Hepatocyte (in vitro differentiated cells): ENCODE data around the gene TAS2R1. TPM values are rescaled to one million over a fixed set of nuclear protein-coding genes. Genes with fewer than 3 reads are reported as not detected.

Experiments used
- DNase-seq: peaks from one replicate; pipeline ENCODE4 v3.0.0-alpha.2; 2016; ENCODE audit warnings: low spot score
- H2AFZ ChIP-seq: fragments of 200-600 bp; sonication (generic); 2 replicates; pipeline ENCODE4 v1.6.0; 2016; ENCODE audit warnings: antibody characterized with exemption, mild to moderate bottlenecking
- H3K27ac ChIP-seq: fragments of 200-600 bp; sonication (generic); 2 replicates; pipeline ENCODE4 v1.5.1; 2016; ENCODE audit warnings: mild to moderate bottlenecking
- H3K27me3 ChIP-seq: fragments of 200-600 bp; sonication (generic); 2 replicates; pipeline ENCODE4 v1.6.1; 2016
- H3K36me3 ChIP-seq: fragments of 200-600 bp; sonication (generic); replicated peaks from 2 replicates; pipeline ENCODE4 v1.5.1; 2016; ENCODE audit warnings: low read depth; ENCODE audit not compliant: insufficient read depth
- H3K4me1 ChIP-seq: fragments of 200-600 bp; sonication (generic); 2 replicates; pipeline ENCODE4 v1.5.1; 2016; ENCODE audit warnings: mild to moderate bottlenecking, moderate library complexity; ENCODE audit not compliant: insufficient read depth
- H3K4me2 ChIP-seq: fragments of 200-600 bp; sonication (generic); 2 replicates; pipeline ENCODE4 v1.6.0; 2016
- H3K4me3 ChIP-seq: fragments of 200-600 bp; sonication (generic); 2 replicates; pipeline ENCODE4 v1.5.1; 2016; ENCODE audit warnings: mild to moderate bottlenecking
- H3K79me2 ChIP-seq: fragments of 200-600 bp; sonication (generic); 2 replicates; pipeline ENCODE4 v1.6.0; 2017; ENCODE audit warnings: mild to moderate bottlenecking
- H3K9me2 ChIP-seq: fragments of 200-600 bp; sonication (generic); replicated peaks from 2 replicates; pipeline ENCODE4 v1.6.0; 2017; ENCODE audit warnings: mild to moderate bottlenecking; ENCODE audit not compliant: insufficient read depth
- H3K9me3 ChIP-seq: fragments of 200-600 bp; sonication (generic); 2 replicates; pipeline ENCODE4 v1.5.1; 2016; ENCODE audit warnings: low read depth, mild to moderate bottlenecking
- H4K20me1 ChIP-seq: fragments of 200-600 bp; sonication (generic); 2 replicates; pipeline ENCODE4 v1.6.0; 2016; ENCODE audit warnings: mild to moderate bottlenecking; ENCODE audit not compliant: insufficient read depth, poor library complexity, severe bottlenecking
- CTCF ChIP-seq: fragments of 200-600 bp; sonication (generic); IDR thresholded peaks from 2 replicates; pipeline ENCODE4 v1.5.1; 2016; ENCODE audit warnings: antibody characterized with exemption, mild to moderate bottlenecking; ENCODE audit not compliant: poor library complexity
- EZH2 ChIP-seq: fragments of 200-600 bp; sonication (generic); IDR thresholded peaks from 2 replicates; pipeline ENCODE4 v1.6.1; 2016; ENCODE audit warnings: antibody characterized with exemption, mild to moderate bottlenecking, borderline replicate concordance
- EZH2phosphoT487 ChIP-seq: fragments of 200-600 bp; sonication (generic); IDR thresholded peaks from one replicate; pipeline ENCODE4 v1.6.1; 2018; ENCODE audit warnings: antibody characterized with exemption, mild to moderate bottlenecking, low read depth, moderate library complexity; ENCODE audit not compliant: unreplicated experiment, severe bottlenecking
- WGBS: methylation state at CpG from one replicate; pipeline ENCODE4 v1.1.6; 2016; ENCODE audit warnings: low lambda C conversion rate; ENCODE audit errors: missing lambda C conversion rate; 5-methylcytosine and 5-hydroxymethylcytosine counted together
- polyA plus RNA-seq: library from polyadenylated mRNA; unstranded; fragments of >200 nt; fragmentation: Nextera tagmentation; extraction: Ambion mirVana; gene quantifications from 2 replicates; pipeline ENCODE4 v1.2.1, GENCODE V29; 2016
- total RNA-seq: library from RNA; depleted of rRNA; stranded (reverse); fragments of >200 nt; gene quantifications from 2 replicates; pipeline ENCODE4 v1.2.3, GENCODE V29; 2014

Gene TAS2R1
- total and polyA plus RNA-seq, 2 experiments from 2014 or later: 1.0 TPM; not detected in 1

DNA sequence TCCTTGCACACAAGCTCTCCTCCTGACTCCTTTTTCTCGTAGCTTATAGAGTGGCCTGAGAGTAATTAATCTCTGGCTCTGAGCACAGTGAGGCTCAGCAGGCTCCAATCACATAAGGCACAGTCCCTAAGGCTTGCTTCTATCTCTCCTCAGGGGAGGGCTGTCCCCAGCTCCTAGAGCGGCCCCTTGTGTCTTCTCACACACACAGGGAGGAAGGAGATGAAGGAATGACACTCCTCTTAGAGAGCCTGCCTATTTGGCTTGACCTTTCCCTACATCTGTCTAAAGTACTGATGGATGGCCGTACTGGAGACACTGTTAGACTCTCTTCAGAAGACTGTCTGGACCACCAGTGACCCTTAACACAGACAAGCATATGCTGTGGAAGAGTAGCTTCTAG lies 12.9 kb downstream of the TAS2R1 start:
- H3K4me3 ChIP-seq: no peak overlapping the region
- no peaks in the 10 kb centered on the region for H3K27me3 ChIP-seq
- no peak for DNase-seq
- no peak for TF ChIP-seq EZH2phosphoT487
- no peak for TF ChIP-seq CTCF
- TF ChIP-seq EZH2: no peak
- no peaks in the 10 kb centered on the region for H3K9me3 ChIP-seq
- no peaks in the 10 kb centered on the region for H3K9me2 ChIP-seq
- 55% methylated on average over 3 of the region's 3 CpGs for WGBS
- H3K79me2 ChIP-seq: no peaks in the 10 kb centered on the region
- H3K4me1 ChIP-seq: peaks cover 3% of the 10 kb centered on the region
- no peak overlapping the region for H2AFZ ChIP-seq
- no peaks in the 10 kb centered on the region for H3K36me3 ChIP-seq
- no peak overlapping the region for H3K4me2 ChIP-seq
- H3K27ac ChIP-seq: no peak overlapping the region
- no peaks in the 10 kb centered on the region for H4K20me1 ChIP-seq

- TF ChIP-seq EZH2phosphoT487: no peak
- TF ChIP-seq CTCF: no peak
- TF ChIP-seq EZH2: no peak
- WGBS: 87% methylated on average over 3 of the region's 3 CpGs
Measured at GRCh38 chr5:9615331-9615730, 14.8 kb downstream of the TAS2R1 start.

DNA sequence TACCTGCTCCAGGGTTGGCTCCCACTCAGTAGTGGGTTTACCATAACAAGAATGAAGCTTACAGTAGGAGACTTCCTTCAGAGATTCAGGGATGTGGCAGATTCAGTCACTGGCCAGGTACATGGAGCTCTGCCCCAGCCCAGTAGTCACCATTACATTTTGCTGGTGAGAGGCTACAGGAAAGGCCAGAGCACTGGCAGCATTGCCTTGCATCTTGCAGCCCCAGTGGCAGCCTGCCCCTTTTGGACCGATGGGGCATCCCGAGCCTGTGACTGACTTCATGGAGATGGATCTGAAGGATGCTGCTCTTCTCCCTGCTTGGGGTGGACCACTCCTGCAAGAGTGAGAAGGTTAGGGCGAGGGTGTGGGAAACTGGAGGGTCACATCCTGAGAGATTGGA lies 16.8 kb downstream of the TAS2R1 start:
- no peaks in the 10 kb centered on the region for H4K20me1 ChIP-seq
- no peaks in the 10 kb centered on the region for H3K27me3 ChIP-seq
- TF ChIP-seq CTCF (no peak), EZH2 (no peak), EZH2phosphoT487 (no peak)
- DNase-seq: no peak
- H3K4me1 ChIP-seq: no peaks in the 10 kb centered on the region
- no peaks in the 10 kb centered on the region for H3K36me3 ChIP-seq
- H2AFZ ChIP-seq: no peak overlapping the region
- H3K79me2 ChIP-seq: no peaks in the 10 kb centered on the region
- no peak overlapping the region for H3K27ac ChIP-seq
- H3K4me3 ChIP-seq: no peak overlapping the region
- no peaks in the 10 kb centered on the region for H3K9me2 ChIP-seq
- WGBS: 95% methylated on average over 3 of the region's 3 CpGs
- no peak overlapping the region for H3K4me2 ChIP-seq
- H3K9me3 ChIP-seq: no peaks in the 10 kb centered on the region

More at GRCh38 chr5:9615331-9615730, 14.8 kb downstream of the TAS2R1 start:
- Histone ChIP-seq H3K9me3 (no peaks in the 10 kb centered on the region), H4K20me1 (no peaks in the 10 kb centered on the region), H3K4me1 (no peaks in the 10 kb centered on the region), H3K4me3 (no peak overlapping the region), H2AFZ (no peak overlapping the region), H3K79me2 (no peaks in the 10 kb centered on the region), H3K9me2 (no peaks in the 10 kb centered on the region), H3K4me2 (no peak overlapping the region), H3K36me3 (no peaks in the 10 kb centered on the region), H3K27me3 (no peaks in the 10 kb centered on the region), H3K27ac (no peak overlapping the region)
- no peak for DNase-seq

DNA sequence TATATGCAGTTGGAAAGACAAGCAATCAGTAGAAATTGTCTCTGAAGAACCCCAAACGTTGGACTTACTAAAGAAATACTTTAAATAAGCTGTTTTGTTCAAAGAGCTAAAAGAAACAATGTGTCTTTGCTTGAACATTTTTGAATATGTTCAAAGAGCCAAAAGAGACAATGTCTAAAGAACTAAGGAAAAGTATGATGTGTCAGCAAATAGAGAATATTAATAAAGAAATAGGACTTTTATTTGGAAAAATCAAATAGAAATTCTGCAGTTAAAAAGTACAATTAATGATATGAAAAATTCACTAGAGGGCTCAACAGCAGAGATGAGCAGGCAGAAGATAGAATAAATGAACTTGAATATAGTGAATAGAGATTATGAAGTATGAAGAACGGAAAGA lies 19.2 kb downstream of the TAS2R1 start:
- Histone ChIP-seq H3K9me2 (no peaks in the 10 kb centered on the region), H3K27me3 (no peaks in the 10 kb centered on the region), H3K4me2 (no peak overlapping the region), H3K4me3 (no peak overlapping the region), H2AFZ (no peak overlapping the region), H3K36me3 (no peaks in the 10 kb centered on the region), H3K79me2 (no peaks in the 10 kb centered on the region), H3K9me3 (no peaks in the 10 kb centered on the region), H4K20me1 (no peaks in the 10 kb centered on the region), H3K4me1 (no peaks in the 10 kb centered on the region), H3K27ac (no peak overlapping the region)
- no peak for DNase-seq
- WGBS: 81% methylated on average over 2 of the region's 2 CpGs
- TF ChIP-seq CTCF (no peak), EZH2 (no peak), EZH2phosphoT487 (no peak)
